Common myeloid progenitor, CD34-positive (primary cell): Measurements from ENCODE around the gene ZBTB4.

Experiments
- CTCF ChIA-PET: fragments of 350-600 bp; sonication (Branson Sonifier 250); formaldehyde crosslinking; loops from one replicate; lab custom pipeline; 2021; ENCODE audit warnings: antibody characterized with exemption; lab: Charles Lee
- POLR2A ChIA-PET: fragments of 350-600 bp; sonication (Branson Sonifier 250); formaldehyde crosslinking; loops from one replicate; lab custom pipeline; 2021; ENCODE audit warnings: antibody characterized with exemption; lab: Charles Lee
- DNase-seq, 3 donors: peaks; one replicate each; pipeline versions ENCODE4 v3.0.0 to v3.0.0-alpha.2; 2013
- H3K27ac ChIP-seq, 2 experiments: 1 replicate in 1 of 2; 2 replicates in 1 of 2; pipeline ENCODE4 v1.7.0; 2013; ENCODE audit warnings: inconsistent platforms in 2 of 2, low read length in 2 of 2, mild to moderate bottlenecking in 2 of 2, low read depth in 1 of 2, moderate library complexity in 1 of 2; ENCODE audit not compliant: severe bottlenecking in 2 of 2, insufficient read depth in 1 of 2, poor library complexity in 1 of 2
- H3K27me3 ChIP-seq, 5 experiments: replicated peaks in 2 of 5; 1 replicate in 3 of 5; 2 replicates in 2 of 5; pipeline versions ENCODE4 v1.6.1 to v1.7.0; 2013; ENCODE audit warnings: low read length in 4 of 5, mild to moderate bottlenecking in 2 of 5, moderate library complexity in 2 of 5, inconsistent platforms in 1 of 5; ENCODE audit not compliant: insufficient read depth in 5 of 5, control insufficient read depth in 4 of 5
- H3K36me3 ChIP-seq, 4 experiments: 1 replicate in 2 of 4; 2 replicates in 2 of 4; pipeline versions ENCODE4 v1.6.1 to v1.7.0; 2013; ENCODE audit warnings: low read length in 3 of 4, control low read depth in 1 of 4, mild to moderate bottlenecking in 1 of 4; ENCODE audit not compliant: control insufficient read depth in 4 of 4, insufficient read depth in 4 of 4
- H3K4me1 ChIP-seq, 4 experiments: 1 replicate in 3 of 4; 2 replicates in 1 of 4; pipeline versions ENCODE4 v1.6.1 to v1.7.1; 2013; ENCODE audit warnings: low read length in 3 of 4, mild to moderate bottlenecking in 3 of 4, control low read depth in 1 of 4, inconsistent platforms in 1 of 4, moderate library complexity in 1 of 4; ENCODE audit not compliant: control insufficient read depth in 4 of 4, insufficient read depth in 4 of 4; ENCODE audit errors: control extremely low read depth in 1 of 4
- H3K4me3 ChIP-seq, 7 experiments: 1 replicate in 4 of 7; 2 replicates in 3 of 7; pipeline versions ENCODE4 v1.5.1 to v1.7.0; 2013; ENCODE audit warnings: mild to moderate bottlenecking in 7 of 7, low read length in 6 of 7, moderate library complexity in 6 of 7, inconsistent platforms in 2 of 7, low read depth in 2 of 7, control low read depth in 1 of 7; ENCODE audit not compliant: insufficient read depth in 4 of 7, control insufficient read depth in 1 of 7; ENCODE audit errors: extremely low read depth in 1 of 7
- H3K9me3 ChIP-seq, 5 experiments: 1 replicate in 4 of 5; 2 replicates in 1 of 5; pipeline versions ENCODE4 v1.6.1 to v1.7.1; 2013; ENCODE audit warnings: low read length in 4 of 5, mild to moderate bottlenecking in 2 of 5, inconsistent platforms in 1 of 5, low read depth in 1 of 5, moderate library complexity in 1 of 5; ENCODE audit not compliant: control insufficient read depth in 4 of 5, insufficient read depth in 2 of 5; ENCODE audit errors: control extremely low read depth in 1 of 5
- WGBS: methylation state at CpG from one replicate; pipeline ENCODE4 v1.1.5; 2013; ENCODE audit not compliant: insufficient coverage; 5-methylcytosine and 5-hydroxymethylcytosine counted together

The ZBTB4 gene

GRCh38 chr17:7497228-7497627 lies 17.8 kb upstream of the ZBTB4 start:
- no peaks in the 10 kb centered on the region for H3K27me3 ChIP-seq
- H3K36me3 ChIP-seq, result peaks cover 19 to 80% (median 69%) of the 10 kb centered on the region in 4 experiments
- H3K4me3 ChIP-seq, result no peak overlapping the region
- H3K27ac ChIP-seq, result no peak overlapping the region
- H3K9me3 ChIP-seq, result no peaks in the 10 kb centered on the region
- CTCF ChIA-PET, result interaction anchor here (1.0 to 2.2 kb wide), 5 partner anchors 11 to 63 kb away, joined by 3 to 8 read pairs (median 3); no protein-coding TSS in a partner anchor
- DNase-seq, result no peak
- POLR2A ChIA-PET, result interaction anchor here (1.0 kb wide), 1 partner anchor 60 kb away, joined by 3 read pairs; no protein-coding TSS in a partner anchor
- no peaks in the 10 kb centered on the region for H3K4me1 ChIP-seq
- 96% methylated on average over 10 of the region's 10 CpGs for WGBS

- Histone ChIP-seq H3K36me3 (peaks cover 17 to 77% (median 65%) of the 10 kb centered on the region in 4 experiments), H3K4me3 (no peak overlapping the region), H3K27me3 (no peaks in the 10 kb centered on the region), H3K27ac (no peak overlapping the region), H3K9me3 (no peaks in the 10 kb centered on the region), H3K4me1 (no peaks in the 10 kb centered on the region)
- no peak for DNase-seq
- WGBS, result 94% methylated on average over 19 of the region's 20 CpGs
- ChIA-PET CTCF (interaction anchor here (1.0 to 2.5 kb wide), 7 partner anchors 10 to 141 kb away, joined by 3 to 10 read pairs (median 3); partner anchors contain the start of genes TMEM102 and TMEM95), POLR2A (interaction anchor here (1.0 to 1.1 kb wide), 2 partner anchors 13 to 60 kb away, joined by 3 read pairs; no protein-coding TSS in a partner anchor)
These were observed 17.2 kb upstream of the ZBTB4 start for GRCh38 chr17:7496470-7497183.

- peaks cover 16 to 74% (median 61%) of the 10 kb centered on the region in 4 experiments for H3K36me3 ChIP-seq
- H3K4me3 ChIP-seq, result no peak overlapping the region
- no peak overlapping the region for H3K27ac ChIP-seq
- 92% methylated on average over 6 of the region's 12 CpGs for WGBS
- DNase-seq, result no peak
- no peaks in the 10 kb centered on the region for H3K9me3 ChIP-seq
- POLR2A ChIA-PET, result interaction anchor here (0.5 to 1.1 kb wide), 2 partner anchors 12 to 92 kb away, joined by 3 read pairs; partner anchors contain the start of gene TMEM256
- H3K4me1 ChIP-seq, result no peaks in the 10 kb centered on the region
- no peaks in the 10 kb centered on the region for H3K27me3 ChIP-seq
- CTCF ChIA-PET, result interaction anchor here (1.1 to 2.5 kb wide), 6 partner anchors 12 to 141 kb away, joined by 3 to 10 read pairs (median 5); partner anchors contain the start of genes TMEM102 and TMEM95
These were observed 16.5 kb upstream of the ZBTB4 start for GRCh38 chr17:7495906-7496434.

DNA sequence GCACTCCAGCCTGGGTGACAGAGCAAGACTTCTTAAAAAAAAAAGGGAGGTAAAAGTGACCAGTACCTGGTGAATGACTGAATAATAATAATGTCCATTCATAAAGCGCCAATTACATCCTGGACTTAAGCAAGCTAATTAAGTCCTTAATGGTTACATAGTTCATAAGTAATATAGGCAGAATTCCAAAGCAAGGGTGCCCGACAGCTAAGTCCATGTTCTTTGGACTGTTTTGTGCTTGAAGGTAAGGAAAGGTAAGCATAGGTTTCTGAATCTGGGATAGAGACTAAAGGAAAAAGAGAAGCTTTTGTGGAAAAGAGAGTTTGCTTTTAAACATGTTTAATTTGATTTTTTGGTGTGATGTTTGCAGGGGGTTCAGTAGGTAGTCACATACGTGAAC lies 14.5 kb upstream of the ZBTB4 start:
- Histone ChIP-seq H3K9me3 (no peaks in the 10 kb centered on the region), H3K36me3 (peaks cover 13 to 65% (median 45%) of the 10 kb centered on the region in 4 experiments), H3K27ac (no peak overlapping the region), H3K27me3 (no peaks in the 10 kb centered on the region), H3K4me3 (no peak overlapping the region), H3K4me1 (peaks cover 0 to 2% (median under 1%) of the 10 kb centered on the region in 4 experiments)
- DNase-seq, result no peak
- ChIA-PET POLR2A (interaction anchor here (1.4 kb wide), 1 partner anchor 9 kb away, joined by 3 read pairs; no protein-coding TSS in a partner anchor), CTCF (interaction anchor here (1.0 to 2.5 kb wide), 6 partner anchors 9 to 58 kb away, joined by 3 to 10 read pairs (median 5); partner anchors contain the start of gene TMEM102)
- WGBS, result 100% methylated on average over 2 of the region's 3 CpGs

- ChIA-PET POLR2A (no interaction called here), CTCF (interaction anchor here (0.8 to 1.9 kb wide), 4 partner anchors 24 to 69 kb away, joined by 3 to 7 read pairs (median 3); no protein-coding TSS in a partner anchor)
- WGBS, result no CpG with 5 or more reads among the region's 1 CpG
- peaks cover 4 to 50% (median 25%) of the 10 kb centered on the region in 4 experiments for H3K36me3 ChIP-seq
- peak overlapping the region in 1 of 2 experiments; percentile 19 for H3K27ac ChIP-seq
- H3K27me3 ChIP-seq, result no peaks in the 10 kb centered on the region
- DNase-seq, result no peak
- H3K9me3 ChIP-seq, result no peaks in the 10 kb centered on the region
- H3K4me1 ChIP-seq, result peaks cover 0 to 18% (median 9%) of the 10 kb centered on the region in 4 experiments
- H3K4me3 ChIP-seq, result no peak overlapping the region
These were observed 12.2 kb upstream of the ZBTB4 start for GRCh38 chr17:7491583-7491982.

DNA sequence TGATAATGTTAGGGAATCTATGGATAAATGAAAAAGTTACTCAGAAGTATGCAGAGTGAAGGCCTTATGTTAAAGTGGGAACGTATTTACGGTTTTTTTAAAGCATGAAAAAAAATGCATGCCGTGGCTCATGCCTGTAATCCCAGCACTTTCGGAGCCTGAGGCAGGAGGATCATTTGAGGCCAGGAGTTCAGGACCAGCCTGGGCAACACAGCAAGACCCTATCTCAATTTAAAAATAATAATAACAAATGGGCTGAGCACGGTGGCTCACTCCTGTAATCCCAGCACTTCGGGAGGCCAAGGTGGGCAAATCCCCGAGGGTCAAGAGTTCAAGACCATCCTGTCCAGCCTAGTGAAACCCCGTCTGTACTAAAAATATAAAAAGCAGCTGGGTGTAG lies 10.7 kb upstream of the ZBTB4 start:
- Histone ChIP-seq H3K4me1 (peaks cover 10 to 30% (median 20%) of the 10 kb centered on the region in 4 experiments), H3K36me3 (peaks cover 4 to 35% (median 13%) of the 10 kb centered on the region in 4 experiments), H3K4me3 (no peak overlapping the region), H3K27ac (no peak overlapping the region), H3K27me3 (no peaks in the 10 kb centered on the region), H3K9me3 (no peaks in the 10 kb centered on the region)
- ChIA-PET POLR2A (no interaction called here), CTCF (interaction anchor here (0.7 to 1.5 kb wide), 3 partner anchors 14 to 310 kb away, joined by 3 to 5 read pairs (median 3); no protein-coding TSS in a partner anchor)
- no peak for DNase-seq
- 84% methylated on average over 8 of the region's 8 CpGs for WGBS
